ENCODE data around the gene MCTP1. TPM values are rescaled to one million over a fixed set of nuclear protein-coding genes. Genes with fewer than 3 reads are reported as not detected.

MCTP1 gene
- polyA plus RNA-seq, 2 donors = 0.91 to 0.92 TPM

- no peaks in the 10 kb centered on the region for H3K36me3 ChIP-seq (ENCODE audit: control insufficient read depth in 2 of 2, insufficient read depth in 2 of 2, low read length in 1 of 2)
- H3K4me1 ChIP-seq (ENCODE audit: control insufficient read depth in 2 of 2, insufficient read depth in 2 of 2, low read length in 1 of 2) = no peaks in the 10 kb centered on the region
- no peaks in the 10 kb centered on the region for H3K9me3 ChIP-seq (ENCODE audit: control insufficient read depth in 2 of 2, insufficient read depth in 1 of 2, low read depth in 1 of 2, low read length in 1 of 2)
- H3K27ac ChIP-seq (ENCODE audit: low read depth in 2 of 2, low read length in 1 of 2) = no peak overlapping the region
- H3K27me3 ChIP-seq (ENCODE audit: control insufficient read depth in 1 of 2, insufficient read depth in 2 of 2, low read length in 2 of 2) = no peaks in the 10 kb centered on the region
- no peak overlapping the region for H3K4me3 ChIP-seq (ENCODE audit: low read depth in 1 of 2, low read length in 2 of 2)
- 67 to 69% methylated on average over 4 of the region's 4 CpGs for WGBS, 2 donors
These were observed 170.6 kb downstream of the MCTP1 start for GRCh38 chr5:95114305-95114704.

GRCh38 chr5:95113489-95113888 lies 171.4 kb downstream of the MCTP1 start:
- Histone ChIP-seq H3K9me3 (ENCODE audit: control insufficient read depth in 2 of 2, insufficient read depth in 1 of 2, low read depth in 1 of 2, low read length in 1 of 2) (no peaks in the 10 kb centered on the region), H3K27ac (ENCODE audit: low read depth in 2 of 2, low read length in 1 of 2) (no peak overlapping the region), H3K4me3 (ENCODE audit: low read depth in 1 of 2, low read length in 2 of 2) (no peak overlapping the region), H3K27me3 (ENCODE audit: control insufficient read depth in 1 of 2, insufficient read depth in 2 of 2, low read length in 2 of 2) (no peaks in the 10 kb centered on the region), H3K4me1 (ENCODE audit: control insufficient read depth in 2 of 2, insufficient read depth in 2 of 2, low read length in 1 of 2) (no peaks in the 10 kb centered on the region), H3K36me3 (ENCODE audit: control insufficient read depth in 2 of 2, insufficient read depth in 2 of 2, low read length in 1 of 2) (no peaks in the 10 kb centered on the region)
- WGBS, 2 donors = 60 to 66% methylated on average over 4 of the region's 4 CpGs

GRCh38 chr5:95111141-95111540 lies 173.8 kb downstream of the MCTP1 start:
- Histone ChIP-seq H3K4me3 (ENCODE audit: low read depth in 1 of 2, low read length in 2 of 2) (no peak overlapping the region), H3K4me1 (ENCODE audit: control insufficient read depth in 2 of 2, insufficient read depth in 2 of 2, low read length in 1 of 2) (no peaks in the 10 kb centered on the region)

GRCh38 chr5:95110118-95110517 lies 174.8 kb downstream of the MCTP1 start:
- no peaks in the 10 kb centered on the region for H3K27me3 ChIP-seq (ENCODE audit: control insufficient read depth in 1 of 2, insufficient read depth in 2 of 2, low read length in 2 of 2)
- 53 to 67% methylated on average over 1 of the region's 1 CpG for WGBS, 2 donors
- H3K4me1 ChIP-seq (ENCODE audit: control insufficient read depth in 2 of 2, insufficient read depth in 2 of 2, low read length in 1 of 2) = no peaks in the 10 kb centered on the region
- no peaks in the 10 kb centered on the region for H3K9me3 ChIP-seq (ENCODE audit: control insufficient read depth in 2 of 2, insufficient read depth in 1 of 2, low read depth in 1 of 2, low read length in 1 of 2)
- H3K36me3 ChIP-seq (ENCODE audit: control insufficient read depth in 2 of 2, insufficient read depth in 2 of 2, low read length in 1 of 2) = no peaks in the 10 kb centered on the region
- no peak overlapping the region for H3K27ac ChIP-seq (ENCODE audit: low read depth in 2 of 2, low read length in 1 of 2)
- no peak overlapping the region for H3K4me3 ChIP-seq (ENCODE audit: low read depth in 1 of 2, low read length in 2 of 2)

More at GRCh38 chr5:95111141-95111540, 173.8 kb downstream of the MCTP1 start:
- H3K27me3 ChIP-seq (ENCODE audit: control insufficient read depth in 1 of 2, insufficient read depth in 2 of 2, low read length in 2 of 2) = no peaks in the 10 kb centered on the region
- H3K9me3 ChIP-seq (ENCODE audit: control insufficient read depth in 2 of 2, insufficient read depth in 1 of 2, low read depth in 1 of 2, low read length in 1 of 2) = no peaks in the 10 kb centered on the region
- no peak overlapping the region for H3K27ac ChIP-seq (ENCODE audit: low read depth in 2 of 2, low read length in 1 of 2)
- no peaks in the 10 kb centered on the region for H3K36me3 ChIP-seq (ENCODE audit: control insufficient read depth in 2 of 2, insufficient read depth in 2 of 2, low read length in 1 of 2)

GRCh38 chr5:95107138-95107537 lies 177.8 kb downstream of the MCTP1 start:
- Histone ChIP-seq H3K4me3 (ENCODE audit: low read depth in 1 of 2, low read length in 2 of 2) (no peak overlapping the region), H3K9me3 (ENCODE audit: control insufficient read depth in 2 of 2, insufficient read depth in 1 of 2, low read depth in 1 of 2, low read length in 1 of 2) (no peaks in the 10 kb centered on the region)
- WGBS, 2 donors = 62 to 80% methylated on average over 2 of the region's 2 CpGs

GRCh38 chr5:95105638-95106037 lies 179.3 kb downstream of the MCTP1 start:
- Histone ChIP-seq H3K4me1 (ENCODE audit: control insufficient read depth in 2 of 2, insufficient read depth in 2 of 2, low read length in 1 of 2) (no peaks in the 10 kb centered on the region), H3K27ac (ENCODE audit: low read depth in 2 of 2, low read length in 1 of 2) (no peak overlapping the region), H3K27me3 (ENCODE audit: control insufficient read depth in 1 of 2, insufficient read depth in 2 of 2, low read length in 2 of 2) (no peaks in the 10 kb centered on the region), H3K36me3 (ENCODE audit: control insufficient read depth in 2 of 2, insufficient read depth in 2 of 2, low read length in 1 of 2) (no peaks in the 10 kb centered on the region), H3K4me3 (ENCODE audit: low read depth in 1 of 2, low read length in 2 of 2) (no peak overlapping the region), H3K9me3 (ENCODE audit: control insufficient read depth in 2 of 2, insufficient read depth in 1 of 2, low read depth in 1 of 2, low read length in 1 of 2) (no peaks in the 10 kb centered on the region)
- 85 to 91% methylated on average over 1 of the region's 1 CpG for WGBS, 2 donors

More at GRCh38 chr5:95107138-95107537, 177.8 kb downstream of the MCTP1 start:
- Histone ChIP-seq H3K27me3 (ENCODE audit: control insufficient read depth in 1 of 2, insufficient read depth in 2 of 2, low read length in 2 of 2) (no peaks in the 10 kb centered on the region), H3K36me3 (ENCODE audit: control insufficient read depth in 2 of 2, insufficient read depth in 2 of 2, low read length in 1 of 2) (no peaks in the 10 kb centered on the region), H3K4me1 (ENCODE audit: control insufficient read depth in 2 of 2, insufficient read depth in 2 of 2, low read length in 1 of 2) (no peaks in the 10 kb centered on the region), H3K27ac (ENCODE audit: low read depth in 2 of 2, low read length in 1 of 2) (no peak overlapping the region)

- Histone ChIP-seq H3K4me1 (ENCODE audit: control insufficient read depth in 2 of 2, insufficient read depth in 2 of 2, low read length in 1 of 2) (no peaks in the 10 kb centered on the region), H3K4me3 (ENCODE audit: low read depth in 1 of 2, low read length in 2 of 2) (no peak overlapping the region), H3K27me3 (ENCODE audit: control insufficient read depth in 1 of 2, insufficient read depth in 2 of 2, low read length in 2 of 2) (no peaks in the 10 kb centered on the region), H3K36me3 (ENCODE audit: control insufficient read depth in 2 of 2, insufficient read depth in 2 of 2, low read length in 1 of 2) (no peaks in the 10 kb centered on the region), H3K27ac (ENCODE audit: low read depth in 2 of 2, low read length in 1 of 2) (no peak overlapping the region), H3K9me3 (ENCODE audit: control insufficient read depth in 2 of 2, insufficient read depth in 1 of 2, low read depth in 1 of 2, low read length in 1 of 2) (no peaks in the 10 kb centered on the region)
- WGBS, 2 donors = 84 to 86% methylated on average over 1 of the region's 1 CpG
These were observed 182.2 kb downstream of the MCTP1 start for GRCh38 chr5:95102687-95103086.

- no peaks in the 10 kb centered on the region for H3K9me3 ChIP-seq (ENCODE audit: control insufficient read depth in 2 of 2, insufficient read depth in 1 of 2, low read depth in 1 of 2, low read length in 1 of 2)
- H3K36me3 ChIP-seq (ENCODE audit: control insufficient read depth in 2 of 2, insufficient read depth in 2 of 2, low read length in 1 of 2) = no peaks in the 10 kb centered on the region
- H3K27ac ChIP-seq (ENCODE audit: low read depth in 2 of 2, low read length in 1 of 2) = no peak overlapping the region
- no peaks in the 10 kb centered on the region for H3K4me1 ChIP-seq (ENCODE audit: control insufficient read depth in 2 of 2, insufficient read depth in 2 of 2, low read length in 1 of 2)
- H3K27me3 ChIP-seq (ENCODE audit: control insufficient read depth in 1 of 2, insufficient read depth in 2 of 2, low read length in 2 of 2) = no peaks in the 10 kb centered on the region
- 76 to 95% methylated on average over 1 of the region's 1 CpG for WGBS, 2 donors
- no peak overlapping the region for H3K4me3 ChIP-seq (ENCODE audit: low read depth in 1 of 2, low read length in 2 of 2)
These were observed 182.8 kb downstream of the MCTP1 start for GRCh38 chr5:95102080-95102479.

GRCh38 chr5:95100551-95100950 lies 184.3 kb downstream of the MCTP1 start:
- Histone ChIP-seq H3K27me3 (ENCODE audit: control insufficient read depth in 1 of 2, insufficient read depth in 2 of 2, low read length in 2 of 2) (no peaks in the 10 kb centered on the region), H3K4me3 (ENCODE audit: low read depth in 1 of 2, low read length in 2 of 2) (no peak overlapping the region), H3K27ac (ENCODE audit: low read depth in 2 of 2, low read length in 1 of 2) (no peak overlapping the region), H3K4me1 (ENCODE audit: control insufficient read depth in 2 of 2, insufficient read depth in 2 of 2, low read length in 1 of 2) (no peaks in the 10 kb centered on the region), H3K9me3 (ENCODE audit: control insufficient read depth in 2 of 2, insufficient read depth in 1 of 2, low read depth in 1 of 2, low read length in 1 of 2) (no peaks in the 10 kb centered on the region), H3K36me3 (ENCODE audit: control insufficient read depth in 2 of 2, insufficient read depth in 2 of 2, low read length in 1 of 2) (no peaks in the 10 kb centered on the region)
- WGBS, 2 donors = 89 to 93% methylated on average over 1 of the region's 1 CpG

- WGBS, 2 donors = 43 to 53% methylated on average over 2 of the region's 2 CpGs
- Histone ChIP-seq H3K36me3 (ENCODE audit: control insufficient read depth in 2 of 2, insufficient read depth in 2 of 2, low read length in 1 of 2) (no peaks in the 10 kb centered on the region), H3K27me3 (ENCODE audit: control insufficient read depth in 1 of 2, insufficient read depth in 2 of 2, low read length in 2 of 2) (no peaks in the 10 kb centered on the region)
These were observed 186.9 kb downstream of the MCTP1 start for GRCh38 chr5:95098012-95098411.

More at GRCh38 chr5:95098012-95098411, 186.9 kb downstream of the MCTP1 start:
- no peaks in the 10 kb centered on the region for H3K4me1 ChIP-seq (ENCODE audit: control insufficient read depth in 2 of 2, insufficient read depth in 2 of 2, low read length in 1 of 2)
- no peak overlapping the region for H3K27ac ChIP-seq (ENCODE audit: low read depth in 2 of 2, low read length in 1 of 2)
- peaks cover 0 to 3% of the 10 kb centered on the region in 2 donors for H3K9me3 ChIP-seq (ENCODE audit: control insufficient read depth in 2 of 2, insufficient read depth in 1 of 2, low read depth in 1 of 2, low read length in 1 of 2)
- no peak overlapping the region for H3K4me3 ChIP-seq (ENCODE audit: low read depth in 1 of 2, low read length in 2 of 2)
